Tibial artery (tissue), 4 donors: ENCODE results near the gene TRPV3.

Experiments used
- DNase-seq, 2 donors: peaks; one replicate each; pipeline ENCODE4 v3.0.0-alpha.2; 2019
- H3K27ac ChIP-seq, 2 donors: fragments of 200-600 bp; sonication (generic) in 1 of 2; 1 replicate in 1 of 2; 2 replicates in 1 of 2; pipeline ENCODE4 v1.5.1; 2018 to 2019; ENCODE audit warnings: mild to moderate bottlenecking in 1 of 2
- H3K27me3 ChIP-seq, 2 donors: fragments of 200-600 bp; sonication (generic) in 1 of 2; one replicate each; pipeline versions ENCODE4 v1.5.1 to v1.6.0; 2016 to 2019
- H3K36me3 ChIP-seq, 3 donors: fragments of 200-600 bp; sonication (generic) in 2 of 3; one replicate each; pipeline ENCODE4 v1.5.1; 2016 to 2019; ENCODE audit warnings: mild to moderate bottlenecking in 2 of 3
- H3K4me1 ChIP-seq, 4 donors: fragments of 200-600 bp; sonication (generic) in 2 of 4; 1 replicate in 3 of 4; 2 replicates in 1 of 4; pipeline ENCODE4 v1.5.1; 2016 to 2019
- H3K4me3 ChIP-seq, 2 donors: fragments of 200-600 bp; sonication (generic) in 1 of 2; 1 replicate in 1 of 2; 2 replicates in 1 of 2; pipeline ENCODE4 v1.5.1; 2018 to 2019; ENCODE audit warnings: mild to moderate bottlenecking in 2 of 2
- H3K9me3 ChIP-seq, 3 donors: fragments of 200-600 bp; sonication (generic) in 1 of 3; one replicate each; pipeline ENCODE4 v1.5.1; 2016 to 2019
- CTCF ChIP-seq, 2 experiments: fragments of 200-600 bp in 1 of 2; fragments of 450-650 bp in 1 of 2; IDR thresholded peaks; one replicate each; pipeline ENCODE4 v1.5.1; 2017 to 2019; ENCODE audit warnings: antibody characterized with exemption in 2 of 2, mild to moderate bottlenecking in 1 of 2, moderate library complexity in 1 of 2
- intact Hi-C: fragments of 100-400 bp; cut with DNase I; formaldehyde crosslinking; loops from one replicate; pipeline ENCODE4 v1.15.0; 2023; ENCODE audit warnings: low total_unique reads

TRPV3 gene

GRCh38 chr17:3507071-3507470 is 50.5 kb downstream of the TRPV3 start:
- intact Hi-C loops, result no loop called here
- Histone ChIP-seq H3K27me3 (no peaks in the 10 kb centered on the region), H3K36me3 (no peaks in the 10 kb centered on the region), H3K9me3 (no peaks in the 10 kb centered on the region), H3K4me3 (no peak overlapping the region), H3K27ac (no peak overlapping the region), H3K4me1 (peaks cover 0 to 3% (median 1%) of the 10 kb centered on the region in 4 donors)
- no peak for TF ChIP-seq CTCF (IDR thresholded peaks at IDR 0.05)
- no peak for DNase-seq

- no peaks in the 10 kb centered on the region for H3K9me3 ChIP-seq
- H3K27ac ChIP-seq, result no peak overlapping the region
- no peak for DNase-seq
- intact Hi-C loops, result no loop called here
- H3K36me3 ChIP-seq, result no peaks in the 10 kb centered on the region
- H3K4me1 ChIP-seq, result no peaks in the 10 kb centered on the region
- no peak for TF ChIP-seq CTCF (IDR thresholded peaks at IDR 0.05)
- H3K27me3 ChIP-seq, result no peaks in the 10 kb centered on the region
- H3K4me3 ChIP-seq, result no peak overlapping the region
These were observed 51.6 kb downstream of the TRPV3 start for GRCh38 chr17:3506054-3506453.

GRCh38 chr17:3505008-3505407 is 52.6 kb downstream of the TRPV3 start:
- no peak for TF ChIP-seq CTCF (IDR thresholded peaks at IDR 0.05)
- Histone ChIP-seq H3K36me3 (no peaks in the 10 kb centered on the region), H3K27ac (no peak overlapping the region), H3K4me3 (no peak overlapping the region), H3K4me1 (no peaks in the 10 kb centered on the region), H3K9me3 (peaks cover 0 to 4% (median 0%) of the 10 kb centered on the region in 3 donors), H3K27me3 (no peaks in the 10 kb centered on the region)
- no peak for DNase-seq
- intact Hi-C loops, result no loop called here

GRCh38 chr17:3503285-3503684 is 54.3 kb downstream of the TRPV3 start:
- intact Hi-C loops, result no loop called here
- H3K27me3 ChIP-seq, result no peaks in the 10 kb centered on the region
- H3K4me1 ChIP-seq, result no peaks in the 10 kb centered on the region
- H3K9me3 ChIP-seq, result peaks cover 0 to 4% (median 0%) of the 10 kb centered on the region in 3 donors
- no peaks in the 10 kb centered on the region for H3K36me3 ChIP-seq
- H3K27ac ChIP-seq, result no peak overlapping the region
- no peak overlapping the region for H3K4me3 ChIP-seq
- no peak for DNase-seq
- TF ChIP-seq CTCF (IDR thresholded peaks at IDR 0.05), result no peak

GRCh38 chr17:3502466-3502865 is 55.1 kb downstream of the TRPV3 start:
- H3K4me1 ChIP-seq, result no peaks in the 10 kb centered on the region
- TF ChIP-seq CTCF (IDR thresholded peaks at IDR 0.05), result no peak
- no peak overlapping the region for H3K27ac ChIP-seq
- H3K9me3 ChIP-seq, result peaks cover 0 to 4% (median 0%) of the 10 kb centered on the region in 3 donors
- intact Hi-C loops, result no loop called here
- no peaks in the 10 kb centered on the region for H3K27me3 ChIP-seq
- H3K4me3 ChIP-seq, result no peak overlapping the region
- DNase-seq, result no peak
- H3K36me3 ChIP-seq, result no peaks in the 10 kb centered on the region

- H3K4me3 ChIP-seq, result no peak overlapping the region
- H3K27me3 ChIP-seq, result no peaks in the 10 kb centered on the region
- no peak overlapping the region for H3K27ac ChIP-seq
- H3K9me3 ChIP-seq, result peaks cover 0 to 4% (median 0%) of the 10 kb centered on the region in 3 donors
- no peaks in the 10 kb centered on the region for H3K4me1 ChIP-seq
- no peak for DNase-seq
- no peak for TF ChIP-seq CTCF (IDR thresholded peaks at IDR 0.05)
- intact Hi-C loops, result no loop called here
- H3K36me3 ChIP-seq, result no peaks in the 10 kb centered on the region
These were observed 56.3 kb downstream of the TRPV3 start for GRCh38 chr17:3501344-3501743.
